HG03460 (cell line): ENCODE data around the gene ZMYM4.
"Not testable (repeated sequence)": the region's sequence is repeated elsewhere in the genome, so short reads cannot be mapped to it uniquely, and the experiment has no call there.

ENCODE experiments used
- ATAC-seq: cut with Tn5 transposase; IDR thresholded peaks from one replicate; pipeline ENCODE4 v1.9.1; 2021; ENCODE audit not compliant: unreplicated experiment

The ZMYM4 gene

GRCh38 chr1:35324486-35324885 lies 56.0 kb downstream of the ZMYM4 start:
- ATAC-seq = no peak

DNA sequence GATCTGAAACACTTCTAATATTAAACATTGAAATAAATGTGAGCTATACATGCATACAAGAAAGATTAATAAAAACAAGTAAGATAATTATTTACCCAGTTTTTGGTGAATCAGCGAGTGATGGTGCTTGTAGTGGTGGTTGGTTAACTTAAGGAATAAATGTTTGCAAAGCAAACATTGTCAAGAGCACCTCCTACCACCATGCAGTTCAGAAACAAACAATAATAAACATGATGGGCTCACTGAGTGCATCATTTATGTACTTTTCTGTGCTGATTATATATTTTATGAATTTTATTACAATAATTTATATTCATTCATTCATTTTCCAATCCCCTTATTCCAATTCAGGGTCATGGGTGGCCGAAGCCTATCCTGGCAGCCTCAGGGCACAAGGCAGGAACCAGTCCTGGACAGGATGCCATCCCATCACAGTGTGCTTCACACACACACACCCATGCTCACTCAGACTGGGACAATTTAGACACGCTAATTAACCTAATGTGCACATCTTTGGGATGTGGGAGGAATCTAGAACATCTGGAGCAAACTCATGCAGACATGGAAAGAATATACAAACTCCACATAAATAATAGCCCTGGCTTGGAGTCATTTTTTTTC lies 57.8 kb downstream of the ZMYM4 start:
- ATAC-seq = no peak

DNA sequence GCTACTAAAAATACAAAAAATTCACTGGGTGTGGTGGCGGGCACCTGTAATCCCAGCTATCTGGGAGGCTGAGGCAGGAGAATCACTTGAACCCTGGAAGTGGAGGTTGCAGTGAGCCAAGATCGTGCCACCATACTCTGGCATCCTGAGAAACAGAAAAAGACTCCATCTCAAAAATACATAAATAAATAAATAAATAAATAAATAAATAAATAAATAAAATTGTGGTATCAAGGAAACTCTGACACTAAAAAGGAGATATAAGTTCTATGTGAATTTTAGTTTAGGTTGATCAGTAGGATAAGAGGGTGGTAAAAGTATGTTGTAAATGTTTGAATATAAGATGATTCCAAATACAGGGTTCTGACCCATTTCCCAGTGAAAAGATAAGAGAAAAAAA lies 63.1 kb downstream of the ZMYM4 start:
- not testable (repeated sequence) for ATAC-seq

DNA sequence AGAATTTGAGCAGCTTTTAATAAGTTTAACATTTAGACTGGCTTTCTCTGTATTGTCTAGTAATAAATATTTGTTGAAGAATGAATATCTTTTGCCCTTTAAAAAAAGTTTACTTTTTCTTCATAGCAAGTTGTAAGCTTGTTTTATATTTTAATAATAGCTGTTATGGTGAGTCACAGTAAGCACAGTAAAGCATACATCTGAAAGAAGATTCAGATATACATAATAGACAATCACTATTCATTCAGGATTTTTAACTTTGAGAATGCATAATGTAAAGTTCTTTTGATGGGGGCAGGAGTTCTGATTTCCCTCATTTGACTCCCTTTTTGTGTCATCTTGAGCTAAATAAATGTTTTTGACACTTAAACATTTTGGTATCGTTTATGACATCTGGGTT lies 66.0 kb downstream of the ZMYM4 start:
- no peak for ATAC-seq

- ATAC-seq = no peak
Observed at GRCh38 chr1:35340519-35340918, 72.0 kb downstream of the ZMYM4 start.

- no peak for ATAC-seq
Observed at GRCh38 chr1:35345439-35345981, 77.0 kb downstream of the ZMYM4 start.

DNA sequence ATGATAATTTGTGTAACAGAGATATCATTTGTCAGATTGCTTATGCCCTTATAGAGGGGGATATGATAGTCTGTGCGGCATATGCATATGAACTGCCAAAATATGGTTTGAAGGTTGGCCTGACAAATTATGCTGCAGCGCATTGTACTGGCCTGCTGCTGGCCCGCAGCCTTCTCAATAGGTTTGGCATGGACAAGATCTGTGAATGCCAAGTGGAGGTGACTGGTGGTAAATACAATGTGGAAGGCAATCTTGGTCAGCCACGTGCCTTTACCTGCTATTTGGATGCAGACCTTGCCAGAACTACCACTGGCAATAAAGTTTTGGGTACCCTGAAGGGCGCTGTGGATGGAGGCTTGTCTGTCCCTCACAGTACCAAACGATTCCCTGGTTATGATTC lies 82.4 kb downstream of the ZMYM4 start:
- no peak for ATAC-seq

DNA sequence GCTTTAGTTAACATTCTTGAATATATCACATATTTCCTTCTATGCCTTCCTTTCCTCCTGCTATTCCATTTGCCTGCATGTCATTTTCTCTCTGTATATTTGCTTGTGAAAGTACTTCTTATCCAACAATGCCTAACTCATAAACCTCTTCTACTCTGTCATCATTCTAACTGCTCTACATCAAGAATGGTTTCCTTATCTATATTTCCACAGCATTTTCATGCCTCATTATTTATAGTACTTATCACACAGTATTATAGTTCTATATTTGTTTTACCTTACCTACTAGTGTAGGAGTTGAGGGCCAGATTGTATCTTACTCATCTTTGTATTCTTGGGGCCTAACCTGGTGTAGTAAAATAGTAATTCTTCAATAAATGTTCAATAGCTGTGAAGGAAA lies 91.5 kb downstream of the ZMYM4 start:
- no peak for ATAC-seq

DNA sequence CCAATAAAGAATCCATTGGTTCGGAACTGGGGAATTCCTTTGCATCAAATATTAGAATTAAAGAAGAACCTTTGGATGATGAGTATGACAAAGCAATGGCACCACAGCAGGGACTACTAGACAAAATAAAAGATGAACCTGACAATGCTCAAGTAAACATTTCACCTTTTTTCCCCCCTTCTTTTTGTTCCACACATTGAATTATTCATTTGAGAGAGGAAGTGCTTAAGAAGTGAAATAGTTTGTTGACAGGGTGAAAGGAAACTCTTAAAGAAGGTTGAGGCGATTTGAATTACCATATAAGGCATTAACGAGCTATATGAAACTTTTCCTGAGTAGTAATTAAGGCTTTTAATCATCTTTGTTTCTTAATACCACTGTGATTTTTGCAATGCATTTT lies 93.1 kb downstream of the ZMYM4 start:
- no peak for ATAC-seq

DNA sequence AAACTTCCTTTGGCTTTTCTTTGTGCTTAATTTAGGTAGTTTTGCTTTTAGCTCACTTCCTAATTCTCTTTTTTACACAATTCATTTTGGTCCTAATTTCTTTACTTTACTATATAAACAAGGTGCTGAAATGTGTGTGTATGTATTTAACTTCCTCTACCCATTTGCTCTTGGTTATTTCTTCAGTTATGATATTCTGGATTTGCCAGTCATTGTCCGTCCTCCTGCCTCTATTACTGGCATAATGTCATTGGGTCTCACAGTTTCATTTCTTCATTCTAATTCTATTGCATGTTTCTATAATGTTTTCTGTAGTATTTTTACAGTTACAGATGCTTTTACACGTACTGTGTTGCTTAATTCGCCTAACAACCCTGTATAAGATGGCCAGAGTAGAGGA lies 96.2 kb downstream of the ZMYM4 start:
- ATAC-seq = no peak

DNA sequence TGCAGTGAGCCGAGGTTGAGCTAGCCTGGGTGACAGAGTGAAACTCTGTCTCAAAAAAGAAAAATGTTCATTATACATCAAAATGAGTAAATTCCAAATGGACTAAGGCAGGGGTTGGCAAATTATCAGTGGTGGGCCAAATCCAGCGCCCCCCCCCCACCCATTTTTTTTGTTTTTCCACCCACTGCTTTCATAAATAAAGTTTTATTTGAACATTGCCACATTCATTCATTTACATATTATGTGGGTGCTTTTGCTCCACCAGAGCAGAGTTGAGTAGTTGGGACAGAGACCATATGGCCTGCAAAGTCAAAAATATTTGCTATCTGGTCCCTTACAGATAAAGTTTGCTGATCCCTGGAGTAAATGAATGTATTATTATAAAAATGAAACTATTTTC lies 99.4 kb downstream of the ZMYM4 start:
- ATAC-seq = no peak

DNA sequence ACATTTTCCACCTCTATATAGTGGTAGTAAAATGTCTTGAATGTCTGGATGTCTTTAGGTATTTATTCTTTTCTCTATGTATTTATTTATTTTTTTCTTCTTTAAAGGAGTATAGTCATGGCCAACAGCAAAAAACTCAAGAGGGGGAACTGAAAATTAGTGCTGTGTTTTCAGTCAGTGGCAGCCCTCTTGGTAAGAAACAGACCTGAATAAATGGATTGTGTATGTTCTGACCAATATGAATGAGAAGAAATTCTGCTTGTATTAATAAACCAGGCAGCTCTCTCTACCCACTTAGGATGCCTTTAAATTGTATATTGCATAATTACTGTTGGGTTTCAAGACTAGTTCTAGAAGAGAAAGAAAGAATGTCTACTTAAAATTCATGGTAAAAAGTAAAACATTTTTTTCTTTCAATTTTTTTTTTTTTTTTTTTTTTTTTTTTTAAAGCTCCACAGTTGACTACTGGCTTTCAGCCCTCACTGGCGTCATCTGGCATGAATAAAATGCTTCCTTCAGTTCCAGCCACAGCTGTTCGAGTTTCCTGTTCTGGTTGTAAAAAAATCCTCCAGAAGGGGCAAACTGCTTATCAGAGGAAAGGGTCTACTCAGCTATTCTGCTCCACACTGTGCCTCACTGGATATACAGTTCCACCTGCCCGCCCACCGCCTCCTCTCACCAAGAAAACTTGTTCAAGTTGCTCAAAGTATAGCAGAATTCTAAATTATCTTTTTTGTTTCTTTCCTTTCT lies 101.6 kb downstream of the ZMYM4 start:
- no peak for ATAC-seq

GRCh38 chr1:35371506-35371905 lies 103.0 kb downstream of the ZMYM4 start:
- ATAC-seq = no peak

DNA sequence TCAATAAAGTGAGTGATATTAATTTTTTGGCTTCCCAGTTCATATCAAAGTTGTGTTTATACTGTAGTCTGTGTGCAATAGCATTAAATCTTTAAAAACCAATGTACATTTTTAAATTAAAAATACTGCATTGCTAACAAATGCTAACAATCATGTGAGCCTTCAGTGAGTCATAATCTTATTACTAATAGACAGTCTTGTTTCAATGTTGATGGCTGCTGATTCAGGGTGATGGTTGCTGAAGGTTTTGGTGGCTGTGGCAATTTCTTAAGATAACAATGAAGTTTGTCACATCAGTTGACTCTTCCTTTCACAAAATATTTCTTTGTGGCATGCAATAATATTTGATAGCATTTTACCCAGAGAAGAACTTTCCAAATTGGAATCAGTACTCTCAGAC lies 109.0 kb downstream of the ZMYM4 start:
- ATAC-seq = no peak

- no peak for ATAC-seq
Observed at GRCh38 chr1:35379317-35380000, 111.0 kb downstream of the ZMYM4 start.

DNA sequence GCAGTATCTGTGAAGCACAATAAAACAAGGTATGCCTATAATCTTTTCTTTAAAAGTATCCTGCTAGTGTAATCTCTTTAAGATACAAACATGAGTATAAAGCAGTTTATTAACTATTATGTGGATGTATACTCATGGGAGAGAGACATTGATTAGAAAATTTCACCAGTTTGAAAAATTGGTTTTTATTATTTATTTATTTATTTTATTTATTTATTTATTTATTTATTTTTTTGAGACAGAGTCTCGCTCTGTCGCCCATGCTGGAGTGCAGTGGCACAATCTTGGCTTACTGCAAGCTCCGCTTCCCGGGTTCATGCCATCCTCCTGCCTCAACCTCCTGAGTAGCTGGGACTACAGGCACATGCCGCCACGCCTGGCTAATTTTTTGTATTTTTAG lies 111.6 kb downstream of the ZMYM4 start:
- ATAC-seq = not testable (repeated sequence)

- ATAC-seq = no peak
Observed at GRCh38 chr1:35382107-35382506, 113.6 kb downstream of the ZMYM4 start.

GRCh38 chr1:35386290-35386689 lies 117.8 kb downstream of the ZMYM4 start:
- ATAC-seq = no peak

GRCh38 chr1:35386959-35387358 lies 118.5 kb downstream of the ZMYM4 start:
- no peak for ATAC-seq

- no peak for ATAC-seq
Observed at GRCh38 chr1:35390600-35391494, 122.3 kb downstream of the ZMYM4 start.

DNA sequence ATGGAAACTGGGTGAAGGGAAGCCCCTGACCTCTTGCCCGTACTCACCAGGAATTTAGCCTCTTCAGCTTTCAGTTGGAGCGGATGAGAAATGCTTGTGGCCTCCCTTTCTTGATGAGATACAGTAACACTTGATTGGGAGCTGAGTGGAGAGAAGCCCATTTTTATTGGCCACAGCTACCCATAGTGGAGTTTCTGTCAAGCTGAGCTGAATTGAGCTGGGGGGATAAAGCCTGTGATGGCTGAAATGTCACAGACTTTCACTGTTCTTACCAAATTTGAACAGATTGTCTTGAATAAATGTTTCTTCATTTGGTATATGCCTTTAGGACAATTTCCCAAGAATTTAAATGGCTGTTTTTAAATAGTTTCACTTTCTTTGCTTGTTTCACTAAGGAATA lies 125.9 kb downstream of the ZMYM4 start:
- ATAC-seq = no peak
